ENCODE measurements around the gene AMIGO2. TPM values are rescaled to one million over a fixed set of nuclear protein-coding genes. Genes with fewer than 3 reads are reported as not detected.

The AMIGO2 gene
- total RNA-seq, 1 donor from 2014 or later = 25.2 TPM

DNA sequence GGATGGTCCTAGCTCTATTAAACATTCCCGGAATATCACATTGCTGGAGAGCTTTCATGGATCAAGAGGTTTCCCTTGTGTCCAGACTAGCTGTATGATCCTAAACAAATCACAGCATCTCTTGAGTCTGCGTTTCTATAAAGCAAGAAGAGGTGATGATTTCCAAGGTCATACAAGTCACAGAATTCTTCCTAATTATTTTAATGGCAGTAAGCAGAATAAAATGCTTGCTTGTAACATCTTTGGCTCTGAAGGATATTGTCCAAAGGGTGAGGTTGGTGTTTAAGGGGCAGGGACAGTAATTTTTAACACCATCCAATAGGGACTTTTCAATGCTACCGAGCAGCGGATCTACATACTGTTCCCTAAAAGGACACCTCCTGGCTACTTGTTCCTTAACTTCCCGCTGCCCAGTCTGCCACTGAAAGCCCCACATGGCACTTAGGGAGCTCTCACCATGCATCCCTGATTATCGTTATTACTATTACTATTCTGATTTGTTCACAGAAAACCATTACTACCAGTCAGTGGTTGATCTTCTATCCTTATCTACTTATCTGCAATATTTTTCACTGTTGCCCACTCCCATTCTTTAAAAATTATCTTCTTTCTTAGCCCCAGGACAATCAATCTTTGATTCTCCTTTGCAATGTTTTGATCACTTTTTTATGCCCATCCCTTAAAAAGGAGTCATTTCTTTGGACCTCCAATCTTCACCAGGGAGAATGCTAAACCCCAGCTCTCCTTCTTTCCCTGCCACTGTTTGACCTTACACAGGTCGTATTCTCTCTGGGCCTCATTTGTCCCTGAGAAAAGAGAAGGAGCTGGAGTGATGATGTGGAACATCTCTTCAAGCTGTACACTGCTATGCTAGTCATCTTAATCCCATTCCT, 4.3 kb downstream of the AMIGO2 start:
- no peak for DNase-seq (ENCODE audit: low read depth)
- Mint-ChIP-seq H3K4me1 (ENCODE audit: low read depth, unreplicated experiment) (peaks cover 17% of the 10 kb centered on the region), H3K27ac (ENCODE audit: unreplicated experiment) (no peak overlapping the region), H3K27me3 (ENCODE audit: low read depth, unreplicated experiment) (peaks cover 9% of the 10 kb centered on the region), H3K36me3 (ENCODE audit: low read depth, unreplicated experiment) (peaks cover 1% of the 10 kb centered on the region), H3K9me3 (ENCODE audit: unreplicated experiment) (peaks cover 2% of the 10 kb centered on the region), H3K4me3 (ENCODE audit: unreplicated experiment) (peak overlapping the region; percentile 17)
- H3K9ac ChIP-seq (ENCODE audit: low read length) = peak overlapping the region; percentile 3
- H3K27ac ChIP-seq (ENCODE audit: low read depth, low read length) = no peak overlapping the region
- peaks cover 54% of the 10 kb centered on the region for H3K79me2 ChIP-seq (ENCODE audit: insufficient read depth, low read length)
- no peak overlapping the region for H2AFZ ChIP-seq (ENCODE audit: low read depth, low read length)
- peaks cover 15% of the 10 kb centered on the region for H3K36me3 ChIP-seq (ENCODE audit: insufficient read depth, low read length)
- no peak for FAIRE-seq
- peaks cover 24% of the 10 kb centered on the region for H4K20me1 ChIP-seq (ENCODE audit: insufficient read depth, low read length)
- H3K4me3 ChIP-seq (ENCODE audit: insufficient read depth, low read depth, low read length) = peak overlapping the region; percentile 92
- TF ChIP-seq EZH2 (IDR thresholded peaks at IDR 0.05; ENCODE audit: insufficient read depth, low read length) = no peak
- TF ChIP-seq, protein P1, sequence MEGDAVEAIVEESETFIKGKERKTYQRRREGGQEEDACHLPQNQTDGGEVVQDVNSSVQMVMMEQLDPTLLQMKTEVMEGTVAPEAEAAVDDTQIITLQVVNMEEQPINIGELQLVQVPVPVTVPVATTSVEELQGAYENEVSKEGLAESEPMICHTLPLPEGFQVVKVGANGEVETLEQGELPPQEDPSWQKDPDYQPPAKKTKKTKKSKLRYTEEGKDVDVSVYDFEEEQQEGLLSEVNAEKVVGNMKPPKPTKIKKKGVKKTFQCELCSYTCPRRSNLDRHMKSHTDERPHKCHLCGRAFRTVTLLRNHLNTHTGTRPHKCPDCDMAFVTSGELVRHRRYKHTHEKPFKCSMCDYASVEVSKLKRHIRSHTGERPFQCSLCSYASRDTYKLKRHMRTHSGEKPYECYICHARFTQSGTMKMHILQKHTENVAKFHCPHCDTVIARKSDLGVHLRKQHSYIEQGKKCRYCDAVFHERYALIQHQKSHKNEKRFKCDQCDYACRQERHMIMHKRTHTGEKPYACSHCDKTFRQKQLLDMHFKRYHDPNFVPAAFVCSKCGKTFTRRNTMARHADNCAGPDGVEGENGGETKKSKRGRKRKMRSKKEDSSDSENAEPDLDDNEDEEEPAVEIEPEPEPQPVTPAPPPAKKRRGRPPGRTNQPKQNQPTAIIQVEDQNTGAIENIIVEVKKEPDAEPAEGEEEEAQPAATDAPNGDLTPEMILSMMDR (IDR thresholded peaks at IDR 0.05; ENCODE audit: insufficient read depth, low read depth, low read length) = no peak
- H3K4me1 ChIP-seq (ENCODE audit: insufficient read depth, low read length) = peaks cover 10% of the 10 kb centered on the region
- no peaks in the 10 kb centered on the region for H3K27me3 ChIP-seq (ENCODE audit: insufficient read depth, low read length)
- H3K4me2 ChIP-seq (ENCODE audit: low read length) = peak overlapping the region; percentile 93
- H3K9me3 ChIP-seq (ENCODE audit: insufficient read depth, low read depth, low read length) = no peaks in the 10 kb centered on the region

DNA sequence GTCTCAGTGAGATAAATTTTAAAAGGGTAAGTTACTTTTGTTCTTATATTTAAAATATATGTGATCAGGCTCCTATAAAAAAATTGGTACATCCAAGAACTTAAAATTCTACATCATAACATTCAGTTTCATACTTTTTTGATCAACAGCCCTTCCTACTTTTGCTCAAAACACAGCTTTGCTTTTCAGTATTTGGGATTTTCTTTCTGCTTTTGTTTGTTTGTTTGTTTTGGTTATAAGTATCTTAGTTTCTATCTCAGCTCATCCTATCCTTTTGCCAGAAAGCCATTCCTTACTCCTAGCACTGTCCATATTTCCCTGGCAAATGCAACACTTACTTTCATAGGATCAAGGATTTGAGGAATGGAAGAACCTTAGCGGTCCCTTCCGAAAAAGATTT, 5.0 kb downstream of the AMIGO2 start:
- Mint-ChIP-seq H3K27me3 (ENCODE audit: low read depth, unreplicated experiment) (peaks cover 9% of the 10 kb centered on the region), H3K27ac (ENCODE audit: unreplicated experiment) (no peak overlapping the region), H3K4me1 (ENCODE audit: low read depth, unreplicated experiment) (peaks cover 15% of the 10 kb centered on the region), H3K4me3 (ENCODE audit: unreplicated experiment) (no peak overlapping the region), H3K9me3 (ENCODE audit: unreplicated experiment) (peaks cover 2% of the 10 kb centered on the region), H3K36me3 (ENCODE audit: low read depth, unreplicated experiment) (peaks cover 1% of the 10 kb centered on the region)
- DNase-seq (ENCODE audit: low read depth) (no peak), FAIRE-seq (no peak)
- Histone ChIP-seq H3K9me3 (ENCODE audit: insufficient read depth, low read depth, low read length) (no peaks in the 10 kb centered on the region), H3K27me3 (ENCODE audit: insufficient read depth, low read length) (no peaks in the 10 kb centered on the region), H3K79me2 (ENCODE audit: insufficient read depth, low read length) (peaks cover 48% of the 10 kb centered on the region), H3K4me1 (ENCODE audit: insufficient read depth, low read length) (peaks cover 13% of the 10 kb centered on the region), H3K27ac (ENCODE audit: low read depth, low read length) (no peak overlapping the region), H3K36me3 (ENCODE audit: insufficient read depth, low read length) (peaks cover 15% of the 10 kb centered on the region), H2AFZ (ENCODE audit: low read depth, low read length) (no peak overlapping the region), H3K9ac (ENCODE audit: low read length) (no peak overlapping the region), H3K4me2 (ENCODE audit: low read length) (peak overlapping the region; percentile 93), H3K4me3 (ENCODE audit: insufficient read depth, low read depth, low read length) (no peak overlapping the region), H4K20me1 (ENCODE audit: insufficient read depth, low read length) (peaks cover 24% of the 10 kb centered on the region)
- TF ChIP-seq, protein P1 (IDR thresholded peaks at IDR 0.05; ENCODE audit: insufficient read depth, low read depth, low read length) = no peak
- no peak for TF ChIP-seq EZH2 (IDR thresholded peaks at IDR 0.05; ENCODE audit: insufficient read depth, low read length)

DNA sequence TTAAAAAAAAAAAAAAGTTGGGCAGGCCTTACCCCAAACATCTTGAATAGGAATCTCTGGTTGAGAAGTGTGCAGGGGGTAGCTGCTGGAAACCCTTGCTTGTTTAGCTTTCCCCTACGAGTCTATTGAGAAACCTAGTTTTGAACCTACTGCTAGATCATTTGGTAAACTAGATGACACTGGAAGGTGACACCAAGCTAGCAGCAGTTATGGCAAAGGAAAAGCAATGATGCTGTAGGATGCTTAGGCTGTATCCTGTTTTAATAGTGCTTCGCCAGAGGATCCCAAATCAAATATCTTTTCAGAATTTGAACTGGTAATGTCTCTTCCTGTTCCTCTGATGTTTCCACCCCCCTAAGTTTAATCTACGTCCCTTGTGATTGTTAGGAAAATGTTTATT, 5.8 kb downstream of the AMIGO2 start:
- Mint-ChIP-seq H3K4me1 (ENCODE audit: low read depth, unreplicated experiment) (peaks cover 15% of the 10 kb centered on the region), H3K27me3 (ENCODE audit: low read depth, unreplicated experiment) (peaks cover 9% of the 10 kb centered on the region), H3K4me3 (ENCODE audit: unreplicated experiment) (no peak overlapping the region), H3K36me3 (ENCODE audit: low read depth, unreplicated experiment) (peaks cover 1% of the 10 kb centered on the region), H3K9me3 (ENCODE audit: unreplicated experiment) (peaks cover 2% of the 10 kb centered on the region), H3K27ac (ENCODE audit: unreplicated experiment) (no peak overlapping the region)
- Histone ChIP-seq H3K9ac (ENCODE audit: low read length) (no peak overlapping the region), H3K4me1 (ENCODE audit: insufficient read depth, low read length) (peaks cover 13% of the 10 kb centered on the region), H3K4me2 (ENCODE audit: low read length) (no peak overlapping the region), H3K36me3 (ENCODE audit: insufficient read depth, low read length) (peaks cover 15% of the 10 kb centered on the region), H2AFZ (ENCODE audit: low read depth, low read length) (no peak overlapping the region), H3K27me3 (ENCODE audit: insufficient read depth, low read length) (no peaks in the 10 kb centered on the region), H3K79me2 (ENCODE audit: insufficient read depth, low read length) (peaks cover 42% of the 10 kb centered on the region), H3K27ac (ENCODE audit: low read depth, low read length) (no peak overlapping the region), H4K20me1 (ENCODE audit: insufficient read depth, low read length) (peaks cover 24% of the 10 kb centered on the region), H3K4me3 (ENCODE audit: insufficient read depth, low read depth, low read length) (no peak overlapping the region), H3K9me3 (ENCODE audit: insufficient read depth, low read depth, low read length) (no peaks in the 10 kb centered on the region)
- no peak for TF ChIP-seq EZH2 (IDR thresholded peaks at IDR 0.05; ENCODE audit: insufficient read depth, low read length)
- TF ChIP-seq, protein P1 (IDR thresholded peaks at IDR 0.05; ENCODE audit: insufficient read depth, low read depth, low read length) = no peak
- DNase-seq (ENCODE audit: low read depth) (no peak), FAIRE-seq (no peak)
